HepG2 (cell line): ENCODE results near the gene SRCIN1. TPM values are rescaled to one million over a fixed set of nuclear protein-coding genes. Genes with fewer than 3 reads are reported as not detected.

Source experiments
- FOXC1 ChIP-seq: sonication (generic); formaldehyde crosslinking; IDR thresholded peaks from 2 replicates; pipeline ENCODE4 v1.8.0; 2022; ENCODE audit warnings: mild to moderate bottlenecking, missing genetic modification reagents, borderline replicate concordance
- MAFF ChIP-seq: IDR thresholded peaks from 2 replicates; pipeline ENCODE4 v1.6.1; 2011; ENCODE audit warnings: low read depth, low read length, improper control_type of control experiment
- MTF1 ChIP-seq: sonication (generic); formaldehyde crosslinking; IDR thresholded peaks from 2 replicates; pipeline ENCODE4 v1.5.0; 2020; ENCODE audit warnings: missing genetic modification reagents
- SNAI1 ChIP-seq: sonication (generic); formaldehyde crosslinking; IDR thresholded peaks from 2 replicates; pipeline ENCODE4 v1.5.0; 2020; ENCODE audit warnings: mild to moderate bottlenecking, missing genetic modification reagents, borderline replicate concordance
- TOPORS ChIP-seq: sonication (generic); formaldehyde crosslinking; IDR thresholded peaks from 2 replicates; pipeline ENCODE4 v1.8.0; 2023; ENCODE audit warnings: mild to moderate bottlenecking, missing genetic modification reagents
- ZFP82 ChIP-seq: sonication (generic); formaldehyde crosslinking; IDR thresholded peaks from 2 replicates; pipeline ENCODE4 v1.5.1; 2020; ENCODE audit warnings: mild to moderate bottlenecking, missing genetic modification reagents, borderline replicate concordance
- ZNF30 ChIP-seq: sonication (generic); formaldehyde crosslinking; IDR thresholded peaks from 2 replicates; pipeline ENCODE4 v1.5.0; 2020; ENCODE audit warnings: mild to moderate bottlenecking, missing genetic modification reagents
- ZNF543 ChIP-seq: sonication (generic); formaldehyde crosslinking; IDR thresholded peaks from 2 replicates; pipeline ENCODE4 v1.4.0; 2020; ENCODE audit warnings: mild to moderate bottlenecking, missing genetic modification reagents
- ZNF563 ChIP-seq: sonication (generic); formaldehyde crosslinking; IDR thresholded peaks from 2 replicates; pipeline ENCODE4 v1.8.0; 2022; ENCODE audit warnings: mild to moderate bottlenecking, moderate library complexity, missing genetic modification reagents
- ZNF773 ChIP-seq: sonication (generic); formaldehyde crosslinking; IDR thresholded peaks from 2 replicates; pipeline ENCODE4 v1.4.0; 2020; ENCODE audit warnings: missing genetic modification reagents, borderline replicate concordance
- ZNF790 ChIP-seq: sonication (generic); formaldehyde crosslinking; IDR thresholded peaks from 2 replicates; pipeline ENCODE4 v1.8.0; 2022; ENCODE audit warnings: missing genetic modification reagents, mild to moderate bottlenecking, borderline replicate concordance
- ZNF850 ChIP-seq: sonication (generic); formaldehyde crosslinking; conservative IDR thresholded peaks from 2 replicates; pipeline ENCODE4 v1.9.0; 2021; ENCODE audit warnings: mild to moderate bottlenecking, missing genetic modification reagents
- polyA plus RNA-seq, 8 experiments: library from polyadenylated mRNA; depleted of rRNA in 3 of 8; stranded (reverse) in 7 of 8; unstranded in 1 of 8; fragments of >200 nt; fragmentation: Illumina TruSeq in 4 of 8; extraction: Trizol in 4 of 8; gene quantifications; 2 replicates each; pipeline versions ENCODE4 v1.2.1 to v1.2.3, GENCODE V29; 2011 to 2016; ENCODE audit warnings: low read depth in 4 of 8, missing spikeins in 1 of 8, mixed read lengths in 1 of 8; ENCODE audit not compliant: insufficient read depth in 1 of 8
- total RNA-seq, 5 experiments: library from RNA; depleted of rRNA; stranded (reverse); fragments of >200 nt; fragmentation: Illumina TruSeq; extraction: Trizol; gene quantifications; 2 replicates each; pipeline ENCODE4 v1.2.3, GENCODE V29; 2016; ENCODE audit warnings: low read depth in 1 of 5
- TF ChIP-seq, protein P1 (sequence below): IDR thresholded peaks from 2 replicates; pipeline ENCODE4 v1.4.0; 2020; ENCODE audit warnings: mild to moderate bottlenecking, missing genetic modification reagents
- TF ChIP-seq, protein P2 (sequence below): sonication (generic); formaldehyde crosslinking; IDR thresholded peaks from 2 replicates; pipeline ENCODE4 v1.4.0; 2020; ENCODE audit warnings: mild to moderate bottlenecking, low read depth, missing genetic modification reagents
- TF ChIP-seq, protein P3 (sequence below): sonication (generic); formaldehyde crosslinking; IDR thresholded peaks from 2 replicates; pipeline ENCODE4 v1.4.0; 2020; ENCODE audit warnings: missing genetic modification reagents, mild to moderate bottlenecking, borderline replicate concordance
- TF ChIP-seq, protein P4 (sequence below): IDR thresholded peaks from 2 replicates; pipeline ENCODE4 v1.6.1; 2016; ENCODE audit warnings: low read depth, borderline replicate concordance
- TF ChIP-seq, protein P5 (sequence below): IDR thresholded peaks from 2 replicates; pipeline ENCODE4 v1.6.1; 2012; ENCODE audit warnings: inconsistent platforms

The SRCIN1 gene
- total and polyA plus RNA-seq, 2 of the 13 experiments (the other 11 are each of a cell fraction or from before 2014, with no cell fraction given): 1.2 to 9.6 TPM

DNA sequence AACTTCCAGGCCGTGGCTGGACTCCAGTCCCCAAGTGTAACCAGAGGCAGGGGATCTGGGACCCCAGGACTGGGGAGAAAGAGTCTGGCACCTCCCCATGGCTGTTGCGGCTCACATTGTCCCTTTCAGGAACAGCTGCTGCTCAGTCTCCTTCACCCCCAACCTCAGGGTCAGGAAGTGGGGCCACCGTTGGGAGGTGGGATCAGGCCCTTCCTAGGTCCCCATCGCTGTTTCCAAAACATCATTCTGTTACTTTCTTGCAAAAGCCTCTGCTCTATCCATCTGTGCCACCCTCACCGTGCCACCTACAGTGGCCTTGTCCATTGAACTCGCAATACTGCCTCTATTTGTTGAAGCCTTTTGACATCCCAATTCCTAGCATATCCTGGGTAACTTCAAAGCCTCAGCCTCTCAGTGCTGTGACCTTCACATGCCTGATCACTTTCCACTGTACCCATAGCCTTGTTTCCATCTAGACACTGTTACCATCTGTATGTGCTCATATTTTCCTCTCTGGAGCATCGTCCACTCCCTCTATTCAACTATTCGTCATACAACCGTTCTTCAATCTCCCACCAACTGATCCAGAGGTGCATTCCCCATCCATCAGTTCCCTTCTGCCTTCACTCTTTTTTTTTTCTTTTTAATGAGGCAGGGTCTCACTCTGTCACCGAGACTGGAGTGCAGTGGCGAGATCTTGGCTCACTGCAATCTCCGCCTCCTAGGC is 15.0 kb upstream of the SRCIN1 start (continued):
- TF ChIP-seq ZFP82 (CRISPR knock-in tag) (no peak), ZNF790 (CRISPR knock-in tag) (peak; percentile 45; the same call in 1 of the 2 replicates), TOPORS (0 out of 2 replicates have a peak, but pooled peaks have one; percentile 13), MAFF (no peak), ZNF773 (no peak), FOXC1 (CRISPR knock-in tag) (peak; percentile 56; the same call in 1 of the 2 replicates), ZNF850 (CRISPR knock-in tag) (no peak), SNAI1 (CRISPR knock-in tag) (no peak), ZNF563 (no peak), ZNF30 (CRISPR knock-in tag) (no peak), MTF1 (CRISPR knock-in tag) (no peak), ZNF543 (CRISPR knock-in tag) (no peak; the same call in 1 of the 2 replicates)
- TF ChIP-seq, protein P1, sequence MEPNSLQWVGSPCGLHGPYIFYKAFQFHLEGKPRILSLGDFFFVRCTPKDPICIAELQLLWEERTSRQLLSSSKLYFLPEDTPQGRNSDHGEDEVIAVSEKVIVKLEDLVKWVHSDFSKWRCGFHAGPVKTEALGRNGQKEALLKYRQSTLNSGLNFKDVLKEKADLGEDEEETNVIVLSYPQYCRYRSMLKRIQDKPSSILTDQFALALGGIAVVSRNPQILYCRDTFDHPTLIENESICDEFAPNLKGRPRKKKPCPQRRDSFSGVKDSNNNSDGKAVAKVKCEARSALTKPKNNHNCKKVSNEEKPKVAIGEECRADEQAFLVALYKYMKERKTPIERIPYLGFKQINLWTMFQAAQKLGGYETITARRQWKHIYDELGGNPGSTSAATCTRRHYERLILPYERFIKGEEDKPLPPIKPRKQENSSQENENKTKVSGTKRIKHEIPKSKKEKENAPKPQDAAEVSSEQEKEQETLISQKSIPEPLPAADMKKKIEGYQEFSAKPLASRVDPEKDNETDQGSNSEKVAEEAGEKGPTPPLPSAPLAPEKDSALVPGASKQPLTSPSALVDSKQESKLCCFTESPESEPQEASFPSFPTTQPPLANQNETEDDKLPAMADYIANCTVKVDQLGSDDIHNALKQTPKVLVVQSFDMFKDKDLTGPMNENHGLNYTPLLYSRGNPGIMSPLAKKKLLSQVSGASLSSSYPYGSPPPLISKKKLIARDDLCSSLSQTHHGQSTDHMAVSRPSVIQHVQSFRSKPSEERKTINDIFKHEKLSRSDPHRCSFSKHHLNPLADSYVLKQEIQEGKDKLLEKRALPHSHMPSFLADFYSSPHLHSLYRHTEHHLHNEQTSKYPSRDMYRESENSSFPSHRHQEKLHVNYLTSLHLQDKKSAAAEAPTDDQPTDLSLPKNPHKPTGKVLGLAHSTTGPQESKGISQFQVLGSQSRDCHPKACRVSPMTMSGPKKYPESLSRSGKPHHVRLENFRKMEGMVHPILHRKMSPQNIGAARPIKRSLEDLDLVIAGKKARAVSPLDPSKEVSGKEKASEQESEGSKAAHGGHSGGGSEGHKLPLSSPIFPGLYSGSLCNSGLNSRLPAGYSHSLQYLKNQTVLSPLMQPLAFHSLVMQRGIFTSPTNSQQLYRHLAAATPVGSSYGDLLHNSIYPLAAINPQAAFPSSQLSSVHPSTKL (CRISPR knock-in tag): peak; percentile 99
- TF ChIP-seq, protein P2, sequence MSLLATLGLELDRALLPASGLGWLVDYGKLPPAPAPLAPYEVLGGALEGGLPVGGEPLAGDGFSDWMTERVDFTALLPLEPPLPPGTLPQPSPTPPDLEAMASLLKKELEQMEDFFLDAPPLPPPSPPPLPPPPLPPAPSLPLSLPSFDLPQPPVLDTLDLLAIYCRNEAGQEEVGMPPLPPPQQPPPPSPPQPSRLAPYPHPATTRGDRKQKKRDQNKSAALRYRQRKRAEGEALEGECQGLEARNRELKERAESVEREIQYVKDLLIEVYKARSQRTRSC: no peak
- TF ChIP-seq, protein P3, sequence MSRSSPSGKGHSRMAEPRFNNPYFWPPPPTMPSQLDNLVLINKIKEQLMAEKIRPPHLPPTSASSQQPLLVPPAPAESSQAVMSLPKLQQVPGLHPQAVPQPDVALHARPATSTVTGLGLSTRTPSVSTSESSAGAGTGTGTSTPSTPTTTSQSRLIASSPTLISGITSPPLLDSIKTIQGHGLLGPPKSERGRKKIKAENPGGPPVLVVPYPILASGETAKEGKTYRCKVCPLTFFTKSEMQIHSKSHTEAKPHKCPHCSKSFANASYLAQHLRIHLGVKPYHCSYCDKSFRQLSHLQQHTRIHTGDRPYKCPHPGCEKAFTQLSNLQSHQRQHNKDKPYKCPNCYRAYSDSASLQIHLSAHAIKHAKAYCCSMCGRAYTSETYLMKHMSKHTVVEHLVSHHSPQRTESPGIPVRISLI (CRISPR knock-in tag): peak; percentile 56; the same call in 1 of the 2 replicates
- TF ChIP-seq, protein P4, sequence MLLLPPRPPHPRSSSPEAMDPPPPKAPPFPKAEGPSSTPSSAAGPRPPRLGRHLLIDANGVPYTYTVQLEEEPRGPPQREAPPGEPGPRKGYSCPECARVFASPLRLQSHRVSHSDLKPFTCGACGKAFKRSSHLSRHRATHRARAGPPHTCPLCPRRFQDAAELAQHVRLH (CRISPR knock-in tag): peak; percentile 95; the same call in 1 of the 2 replicates
- TF ChIP-seq, protein P5, sequence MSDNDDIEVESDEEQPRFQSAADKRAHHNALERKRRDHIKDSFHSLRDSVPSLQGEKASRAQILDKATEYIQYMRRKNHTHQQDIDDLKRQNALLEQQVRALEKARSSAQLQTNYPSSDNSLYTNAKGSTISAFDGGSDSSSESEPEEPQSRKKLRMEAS: peak; percentile 76
